A549 (cell line): ENCODE results near the gene PTBP2.

Source experiments
- BHLHE40 ChIP-seq: IDR thresholded peaks from 2 replicates; pipeline ENCODE4 v1.6.1; 2012; ENCODE audit warnings: low read depth, low read length, inconsistent platforms
- HOXB5 ChIP-seq: fragments of 250-450 bp; sonication (Bioruptor Pico); IDR thresholded peaks from 2 replicates; pipeline ENCODE4 v1.5.0; 2020; ENCODE audit warnings: mild to moderate bottlenecking, moderate library complexity
- NFE2L2 ChIP-seq: fragments of 150-350 bp; conservative IDR thresholded peaks from 2 replicates; pipeline ENCODE4 v1.6.1; 2014; ENCODE audit warnings: low read length
- NPAS2 ChIP-seq: fragments of 250-450 bp; sonication (Bioruptor Pico); IDR thresholded peaks from 2 replicates; pipeline ENCODE4 v1.8.0; 2022; ENCODE audit warnings: mild to moderate bottlenecking, moderate library complexity, borderline replicate concordance
- POLR2A ChIP-seq: IDR thresholded peaks from 2 replicates; pipeline ENCODE4 v1.6.1; 2012; ENCODE audit warnings: mild to moderate bottlenecking, low read length
- POLR2AphosphoS2 ChIP-seq: conservative IDR thresholded peaks from 2 replicates; pipeline ENCODE4 v1.6.1; 2012; ENCODE audit warnings: low read length, improper control_type of control experiment, inconsistent platforms
- RFX5 ChIP-seq: fragments of 450-650 bp; IDR thresholded peaks from 2 replicates; pipeline ENCODE4 v1.7.1; 2014; ENCODE audit warnings: antibody characterized with exemption, mild to moderate bottlenecking, moderate library complexity
- RNF2 ChIP-seq: fragments of 200-600 bp; sonication (generic); IDR thresholded peaks from 2 replicates; pipeline ENCODE4 v1.6.1; 2016; ENCODE audit warnings: low read depth, mild to moderate bottlenecking, antibody characterized with exemption, moderate library complexity, borderline replicate concordance
- TF ChIP-seq, protein P1 (sequence below): fragments of >200 bp; sonication (Bioruptor Twin); formaldehyde crosslinking; IDR thresholded peaks from 3 replicates; pipeline ENCODE4 v1.5.1; 2016
- TF ChIP-seq, protein P2 (sequence below): fragments of 450-650 bp; IDR thresholded peaks from 2 replicates; pipeline ENCODE4 v1.6.1; 2014; ENCODE audit warnings: antibody characterized with exemption
- TF ChIP-seq, protein P3 (sequence below): fragments of 250-450 bp; sonication (Bioruptor Pico); IDR thresholded peaks from 2 replicates; pipeline ENCODE4 v1.5.0; 2021; ENCODE audit warnings: mild to moderate bottlenecking, moderate library complexity, borderline replicate concordance
- TF ChIP-seq, protein P4 (sequence below): IDR thresholded peaks from 2 replicates; pipeline ENCODE4 v1.6.1; 2012
- TF ChIP-seq, protein P5 (sequence below): fragments of 200-600 bp; sonication (generic); IDR thresholded peaks from 2 replicates; pipeline ENCODE4 v1.6.1; 2016; ENCODE audit warnings: antibody characterized with exemption, mild to moderate bottlenecking, moderate library complexity

DNA sequence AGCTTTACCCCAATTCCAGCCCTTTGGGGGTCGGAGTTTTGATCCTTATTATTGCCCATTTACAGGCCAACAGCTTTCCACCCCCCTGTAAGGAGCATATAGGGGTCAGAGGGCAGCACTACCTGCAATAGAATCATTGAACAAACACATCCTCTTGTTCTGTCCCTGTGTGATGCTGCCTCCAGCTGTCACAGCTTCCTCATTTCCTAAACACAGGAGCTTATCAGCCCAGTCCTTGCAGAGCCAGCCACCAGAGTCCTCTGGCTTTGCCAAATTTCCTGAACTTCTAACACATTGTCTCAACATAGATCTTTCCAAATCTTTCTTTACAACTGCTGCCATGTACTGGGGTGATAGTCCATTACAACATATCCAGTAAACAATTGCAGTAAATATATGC, 32.8 kb upstream of the PTBP2 start:
- TF ChIP-seq, protein P1, sequence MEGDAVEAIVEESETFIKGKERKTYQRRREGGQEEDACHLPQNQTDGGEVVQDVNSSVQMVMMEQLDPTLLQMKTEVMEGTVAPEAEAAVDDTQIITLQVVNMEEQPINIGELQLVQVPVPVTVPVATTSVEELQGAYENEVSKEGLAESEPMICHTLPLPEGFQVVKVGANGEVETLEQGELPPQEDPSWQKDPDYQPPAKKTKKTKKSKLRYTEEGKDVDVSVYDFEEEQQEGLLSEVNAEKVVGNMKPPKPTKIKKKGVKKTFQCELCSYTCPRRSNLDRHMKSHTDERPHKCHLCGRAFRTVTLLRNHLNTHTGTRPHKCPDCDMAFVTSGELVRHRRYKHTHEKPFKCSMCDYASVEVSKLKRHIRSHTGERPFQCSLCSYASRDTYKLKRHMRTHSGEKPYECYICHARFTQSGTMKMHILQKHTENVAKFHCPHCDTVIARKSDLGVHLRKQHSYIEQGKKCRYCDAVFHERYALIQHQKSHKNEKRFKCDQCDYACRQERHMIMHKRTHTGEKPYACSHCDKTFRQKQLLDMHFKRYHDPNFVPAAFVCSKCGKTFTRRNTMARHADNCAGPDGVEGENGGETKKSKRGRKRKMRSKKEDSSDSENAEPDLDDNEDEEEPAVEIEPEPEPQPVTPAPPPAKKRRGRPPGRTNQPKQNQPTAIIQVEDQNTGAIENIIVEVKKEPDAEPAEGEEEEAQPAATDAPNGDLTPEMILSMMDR = no peak
- TF ChIP-seq BHLHE40 (no peak), POLR2AphosphoS2 (no peak), HOXB5 (CRISPR knock-in tag) (no peak), POLR2A (no peak), NPAS2 (CRISPR knock-in tag) (no peak), NFE2L2 (no peak), RFX5 (no peak), RNF2 (no peak)
- TF ChIP-seq, protein P2, sequence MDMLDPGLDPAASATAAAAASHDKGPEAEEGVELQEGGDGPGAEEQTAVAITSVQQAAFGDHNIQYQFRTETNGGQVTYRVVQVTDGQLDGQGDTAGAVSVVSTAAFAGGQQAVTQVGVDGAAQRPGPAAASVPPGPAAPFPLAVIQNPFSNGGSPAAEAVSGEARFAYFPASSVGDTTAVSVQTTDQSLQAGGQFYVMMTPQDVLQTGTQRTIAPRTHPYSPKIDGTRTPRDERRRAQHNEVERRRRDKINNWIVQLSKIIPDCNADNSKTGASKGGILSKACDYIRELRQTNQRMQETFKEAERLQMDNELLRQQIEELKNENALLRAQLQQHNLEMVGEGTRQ = no peak
- TF ChIP-seq, protein P3, sequence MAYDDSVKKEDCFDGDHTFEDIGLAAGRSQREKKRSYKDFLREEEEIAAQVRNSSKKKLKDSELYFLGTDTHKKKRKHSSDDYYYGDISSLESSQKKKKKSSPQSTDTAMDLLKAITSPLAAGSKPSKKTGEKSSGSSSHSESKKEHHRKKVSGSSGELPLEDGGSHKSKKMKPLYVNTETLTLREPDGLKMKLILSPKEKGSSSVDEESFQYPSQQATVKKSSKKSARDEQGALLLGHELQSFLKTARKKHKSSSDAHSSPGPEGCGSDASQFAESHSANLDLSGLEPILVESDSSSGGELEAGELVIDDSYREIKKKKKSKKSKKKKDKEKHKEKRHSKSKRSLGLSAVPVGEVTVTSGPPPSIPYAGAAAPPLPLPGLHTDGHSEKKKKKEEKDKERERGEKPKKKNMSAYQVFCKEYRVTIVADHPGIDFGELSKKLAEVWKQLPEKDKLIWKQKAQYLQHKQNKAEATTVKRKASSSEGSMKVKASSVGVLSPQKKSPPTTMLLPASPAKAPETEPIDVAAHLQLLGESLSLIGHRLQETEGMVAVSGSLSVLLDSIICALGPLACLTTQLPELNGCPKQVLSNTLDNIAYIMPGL = no peak
- TF ChIP-seq, protein P4, sequence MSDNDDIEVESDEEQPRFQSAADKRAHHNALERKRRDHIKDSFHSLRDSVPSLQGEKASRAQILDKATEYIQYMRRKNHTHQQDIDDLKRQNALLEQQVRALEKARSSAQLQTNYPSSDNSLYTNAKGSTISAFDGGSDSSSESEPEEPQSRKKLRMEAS = no peak
- TF ChIP-seq, protein P5, sequence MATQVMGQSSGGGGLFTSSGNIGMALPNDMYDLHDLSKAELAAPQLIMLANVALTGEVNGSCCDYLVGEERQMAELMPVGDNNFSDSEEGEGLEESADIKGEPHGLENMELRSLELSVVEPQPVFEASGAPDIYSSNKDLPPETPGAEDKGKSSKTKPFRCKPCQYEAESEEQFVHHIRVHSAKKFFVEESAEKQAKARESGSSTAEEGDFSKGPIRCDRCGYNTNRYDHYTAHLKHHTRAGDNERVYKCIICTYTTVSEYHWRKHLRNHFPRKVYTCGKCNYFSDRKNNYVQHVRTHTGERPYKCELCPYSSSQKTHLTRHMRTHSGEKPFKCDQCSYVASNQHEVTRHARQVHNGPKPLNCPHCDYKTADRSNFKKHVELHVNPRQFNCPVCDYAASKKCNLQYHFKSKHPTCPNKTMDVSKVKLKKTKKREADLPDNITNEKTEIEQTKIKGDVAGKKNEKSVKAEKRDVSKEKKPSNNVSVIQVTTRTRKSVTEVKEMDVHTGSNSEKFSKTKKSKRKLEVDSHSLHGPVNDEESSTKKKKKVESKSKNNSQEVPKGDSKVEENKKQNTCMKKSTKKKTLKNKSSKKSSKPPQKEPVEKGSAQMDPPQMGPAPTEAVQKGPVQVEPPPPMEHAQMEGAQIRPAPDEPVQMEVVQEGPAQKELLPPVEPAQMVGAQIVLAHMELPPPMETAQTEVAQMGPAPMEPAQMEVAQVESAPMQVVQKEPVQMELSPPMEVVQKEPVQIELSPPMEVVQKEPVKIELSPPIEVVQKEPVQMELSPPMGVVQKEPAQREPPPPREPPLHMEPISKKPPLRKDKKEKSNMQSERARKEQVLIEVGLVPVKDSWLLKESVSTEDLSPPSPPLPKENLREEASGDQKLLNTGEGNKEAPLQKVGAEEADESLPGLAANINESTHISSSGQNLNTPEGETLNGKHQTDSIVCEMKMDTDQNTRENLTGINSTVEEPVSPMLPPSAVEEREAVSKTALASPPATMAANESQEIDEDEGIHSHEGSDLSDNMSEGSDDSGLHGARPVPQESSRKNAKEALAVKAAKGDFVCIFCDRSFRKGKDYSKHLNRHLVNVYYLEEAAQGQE = no peak
